22Rv1 (cell line): ENCODE results near the gene SLC35F4.

Experiments used
- CTCF ChIP-seq: fragments of 450-650 bp; IDR thresholded peaks from 2 replicates; pipeline ENCODE4 v1.5.1; 2017; ENCODE audit warnings: mild to moderate bottlenecking
- ZFX ChIP-seq: fragments of 450-650 bp; IDR thresholded peaks from 2 replicates; pipeline ENCODE4 v1.6.1; 2017; ENCODE audit warnings: antibody characterized with exemption, borderline replicate concordance

DNA sequence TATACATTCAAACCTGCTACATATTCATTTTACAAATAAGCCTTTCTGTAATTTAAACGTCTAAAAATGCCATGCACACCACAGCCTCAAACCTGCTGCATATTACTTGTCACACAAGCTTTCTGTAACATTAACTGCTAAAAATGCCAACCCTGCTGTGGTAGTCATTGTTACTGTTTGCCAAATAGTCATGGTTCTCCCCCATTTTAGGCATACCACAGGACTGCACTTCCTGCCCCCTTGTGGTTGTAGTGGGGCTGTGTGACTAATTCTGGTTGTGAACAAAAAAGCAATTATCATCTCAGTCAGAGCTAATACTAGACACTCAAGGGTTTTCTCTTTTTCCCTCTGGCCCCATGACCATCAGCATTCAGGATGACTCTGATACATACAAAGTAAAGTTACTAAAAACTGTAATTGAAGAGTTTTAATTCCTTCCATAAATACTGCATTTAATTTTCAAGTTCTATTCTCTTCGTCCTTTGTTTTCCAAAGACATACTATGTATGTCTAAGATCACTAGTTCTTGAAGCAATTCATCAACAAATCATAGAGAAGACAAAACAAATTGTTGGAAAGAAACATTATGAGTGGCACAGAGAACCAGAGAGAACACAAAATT, 5.7 kb upstream of the SLC35F4 start:
- TF ChIP-seq CTCF = peak; percentile 69
- TF ChIP-seq ZFX = no peak
